ENCODE results near the gene PDZRN4. TPM values are rescaled to one million over a fixed set of nuclear protein-coding genes. Genes with fewer than 3 reads are reported as not detected.
A peak's percentile ranks its signal among the peaks of the same experiment; 100 is the strongest.
"Not testable (repeated sequence)": the region's sequence is repeated elsewhere in the genome, so short reads cannot be mapped to it uniquely, and the experiment has no call there.

Gene PDZRN4
- total RNA-seq, 2 donors from 2014 or later = 0.52 to 0.99 TPM

GRCh38 chr12:41274643-41275042 lies 86.5 kb downstream of the PDZRN4 start:
- no peaks in the 10 kb centered on the region for H3K36me3 ChIP-seq (replicated peaks in 1 of 2; ENCODE audit: insufficient read depth in 1 of 2, low read depth in 2 of 2)
- no peak for TF ChIP-seq CTCF (IDR thresholded peaks at IDR 0.05)
- TF ChIP-seq POLR2A (IDR thresholded peaks at IDR 0.05) = no peak
- H3K4me1 ChIP-seq = peaks cover 5% of the 10 kb centered on the region
- 21 to 23% methylated on average over 2 of the region's 2 CpGs for WGBS, 2 donors
- no peaks in the 10 kb centered on the region for H3K27me3 ChIP-seq
- intact Hi-C loops (cut with DNase I) = no loop called here
- H3K27ac ChIP-seq = peak overlapping the region in 1 of 4 donors; percentile 38
- ATAC-seq (no peak), DNase-seq (no peak)
- H3K4me3 ChIP-seq = no peak overlapping the region
- no peaks in the 10 kb centered on the region for H3K9me3 ChIP-seq

GRCh38 chr12:41277100-41277945 lies 89.2 kb downstream of the PDZRN4 start:
- H3K27me3 ChIP-seq = no peaks in the 10 kb centered on the region
- no peaks in the 10 kb centered on the region for H3K36me3 ChIP-seq (replicated peaks in 1 of 2; ENCODE audit: insufficient read depth in 1 of 2, low read depth in 2 of 2)
- H3K4me1 ChIP-seq = peaks cover 5% of the 10 kb centered on the region
- TF ChIP-seq CTCF (IDR thresholded peaks at IDR 0.05) = peak in 6 of 7 experiments; percentile 37 to 66 (median 58)
- no peak for TF ChIP-seq POLR2A (IDR thresholded peaks at IDR 0.05)
- 18 to 21% methylated on average over 15 of the region's 15 CpGs for WGBS, 2 donors
- intact Hi-C loops (cut with DNase I) = no loop called here
- ATAC-seq = no peak
- no peaks in the 10 kb centered on the region for H3K9me3 ChIP-seq
- peak in 2 of 4 donors; percentile 11 to 19 for DNase-seq
- no peak overlapping the region for H3K27ac ChIP-seq
- H3K4me3 ChIP-seq = no peak overlapping the region

- Histone ChIP-seq H3K4me3 (no peak overlapping the region), H3K4me1 (peaks cover 5% of the 10 kb centered on the region), H3K9me3 (no peaks in the 10 kb centered on the region), H3K27ac (no peak overlapping the region), H3K36me3 (replicated peaks in 1 of 2; ENCODE audit: insufficient read depth in 1 of 2, low read depth in 2 of 2) (no peaks in the 10 kb centered on the region), H3K27me3 (no peaks in the 10 kb centered on the region)
- no peak for TF ChIP-seq CTCF (IDR thresholded peaks at IDR 0.05)
- TF ChIP-seq POLR2A (IDR thresholded peaks at IDR 0.05) = no peak
- 71 to 82% methylated on average over 3 of the region's 3 CpGs for WGBS, 2 donors
- intact Hi-C loops (cut with DNase I) = no loop called here
- ATAC-seq (no peak), DNase-seq (no peak)
These were observed 89.8 kb downstream of the PDZRN4 start for GRCh38 chr12:41277946-41278267.

- ATAC-seq; H3K9me3 ChIP-seq; H3K36me3 ChIP-seq (replicated peaks in 1 of 2; ENCODE audit: insufficient read depth in 1 of 2, low read depth in 2 of 2); H3K27ac ChIP-seq; H3K4me1 ChIP-seq; H3K4me3 ChIP-seq; intact Hi-C loops (cut with DNase I); H3K27me3 ChIP-seq; DNase-seq: not testable (repeated sequence)
- 47 to 52% methylated on average over 12 to 13 of the region's 14 CpGs for WGBS, 2 donors
These were observed 92.4 kb downstream of the PDZRN4 start for GRCh38 chr12:41280341-41281095.

- DNase-seq; H3K4me3 ChIP-seq; H3K27me3 ChIP-seq; intact Hi-C loops (cut with DNase I); H3K9me3 ChIP-seq; H3K36me3 ChIP-seq (replicated peaks in 1 of 2; ENCODE audit: insufficient read depth in 1 of 2, low read depth in 2 of 2); H3K4me1 ChIP-seq; H3K27ac ChIP-seq; ATAC-seq: not testable (repeated sequence)
- 70 to 83% methylated on average over 2 of the region's 2 CpGs for WGBS, 2 donors
These were observed 97.3 kb downstream of the PDZRN4 start for GRCh38 chr12:41285470-41285869.
